Vagina (tissue), 2 donors: ENCODE results near the gene ARHGEF2.

ENCODE experiments used
- POLR2A ChIP-seq, 2 donors: fragments of 450-650 bp; IDR thresholded peaks; one replicate each; pipeline ENCODE4 v1.6.1; 2017; ENCODE audit warnings: antibody characterized with exemption in 2 of 2, mild to moderate bottlenecking in 2 of 2, moderate library complexity in 2 of 2
- POLR2AphosphoS5 ChIP-seq, 2 donors: sonication (generic); formaldehyde crosslinking; IDR thresholded peaks; one replicate each; pipeline ENCODE4 v1.9.0; 2017; ENCODE audit warnings: antibody characterized with exemption in 2 of 2, mild to moderate bottlenecking in 2 of 2, low read depth in 1 of 2; ENCODE audit not compliant: insufficient read depth in 1 of 2
- TF ChIP-seq, protein P1 (sequence below), 3 experiments: fragments of 450-650 bp in 2 of 3; fragments of 200-600 bp in 1 of 3; sonication (generic) in 1 of 3; IDR thresholded peaks; one replicate each; pipeline ENCODE4 v1.5.1; 2017 to 2019; ENCODE audit warnings: antibody characterized with exemption in 3 of 3, mild to moderate bottlenecking in 2 of 3, moderate library complexity in 2 of 3

DNA sequence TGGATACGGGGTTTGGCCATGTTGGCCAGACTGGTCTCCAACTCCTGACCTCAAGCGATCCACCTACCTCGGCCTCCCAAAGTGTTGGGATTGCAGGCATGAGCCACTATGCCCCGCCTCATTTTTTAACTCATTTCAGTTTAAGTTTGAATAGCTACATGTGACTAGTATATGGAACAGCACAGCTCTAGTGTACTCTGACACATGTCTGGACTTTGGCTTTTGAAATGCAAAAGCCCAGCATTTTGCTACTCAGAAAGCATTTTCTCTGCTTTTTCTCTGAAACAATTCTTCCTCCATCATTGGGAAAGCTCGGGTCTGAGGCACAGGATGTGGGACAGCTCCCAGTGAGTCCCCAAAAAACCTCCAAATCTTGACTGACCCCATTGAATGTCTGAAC is 46.5 kb upstream of the ARHGEF2 start:
- TF ChIP-seq, protein P1, sequence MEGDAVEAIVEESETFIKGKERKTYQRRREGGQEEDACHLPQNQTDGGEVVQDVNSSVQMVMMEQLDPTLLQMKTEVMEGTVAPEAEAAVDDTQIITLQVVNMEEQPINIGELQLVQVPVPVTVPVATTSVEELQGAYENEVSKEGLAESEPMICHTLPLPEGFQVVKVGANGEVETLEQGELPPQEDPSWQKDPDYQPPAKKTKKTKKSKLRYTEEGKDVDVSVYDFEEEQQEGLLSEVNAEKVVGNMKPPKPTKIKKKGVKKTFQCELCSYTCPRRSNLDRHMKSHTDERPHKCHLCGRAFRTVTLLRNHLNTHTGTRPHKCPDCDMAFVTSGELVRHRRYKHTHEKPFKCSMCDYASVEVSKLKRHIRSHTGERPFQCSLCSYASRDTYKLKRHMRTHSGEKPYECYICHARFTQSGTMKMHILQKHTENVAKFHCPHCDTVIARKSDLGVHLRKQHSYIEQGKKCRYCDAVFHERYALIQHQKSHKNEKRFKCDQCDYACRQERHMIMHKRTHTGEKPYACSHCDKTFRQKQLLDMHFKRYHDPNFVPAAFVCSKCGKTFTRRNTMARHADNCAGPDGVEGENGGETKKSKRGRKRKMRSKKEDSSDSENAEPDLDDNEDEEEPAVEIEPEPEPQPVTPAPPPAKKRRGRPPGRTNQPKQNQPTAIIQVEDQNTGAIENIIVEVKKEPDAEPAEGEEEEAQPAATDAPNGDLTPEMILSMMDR (IDR thresholded peaks at IDR 0.05): no peak
- no peak for TF ChIP-seq POLR2AphosphoS5 (IDR thresholded peaks at IDR 0.05; ENCODE audit: insufficient read depth in 1 of 2, low read depth in 1 of 2)
- TF ChIP-seq POLR2A (IDR thresholded peaks at IDR 0.05): no peak
